SKM-1 treated with dmso at 0.1 percent for 144 hours (cell line): ENCODE measurements around the gene DTNA.

Experiments
- DNase-seq: peaks from one replicate; lab custom pipeline; 2025; ENCODE audit not compliant: unreplicated experiment; lab: John Stamatoyannopoulos, UW

Gene DTNA

DNA sequence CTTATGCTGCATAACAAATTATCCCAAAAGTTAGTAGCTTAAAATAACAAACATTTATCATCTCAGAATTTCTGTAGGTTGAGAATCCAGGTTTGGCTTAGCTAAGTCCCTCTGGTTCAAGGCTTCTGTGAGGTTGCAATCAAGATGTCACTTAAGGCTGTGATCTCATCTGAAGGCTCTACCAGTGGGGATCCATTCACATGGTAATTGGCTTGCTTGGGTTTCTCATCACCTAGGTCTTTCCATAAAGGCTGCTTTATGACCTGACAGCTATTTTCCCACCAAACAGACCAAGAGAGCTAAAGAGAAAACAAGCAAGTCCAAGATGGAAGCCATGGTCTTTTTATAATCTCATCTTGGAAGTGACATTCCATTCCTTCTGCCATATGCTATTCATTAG lies 137.3 kb downstream of the DTNA start:
- no peak for DNase-seq

- no peak for DNase-seq
These were observed 138.1 kb downstream of the DTNA start for GRCh38 chr18:34848156-34848555.

- no peak for DNase-seq
These were observed 138.6 kb downstream of the DTNA start for GRCh38 chr18:34848695-34849094.

DNA sequence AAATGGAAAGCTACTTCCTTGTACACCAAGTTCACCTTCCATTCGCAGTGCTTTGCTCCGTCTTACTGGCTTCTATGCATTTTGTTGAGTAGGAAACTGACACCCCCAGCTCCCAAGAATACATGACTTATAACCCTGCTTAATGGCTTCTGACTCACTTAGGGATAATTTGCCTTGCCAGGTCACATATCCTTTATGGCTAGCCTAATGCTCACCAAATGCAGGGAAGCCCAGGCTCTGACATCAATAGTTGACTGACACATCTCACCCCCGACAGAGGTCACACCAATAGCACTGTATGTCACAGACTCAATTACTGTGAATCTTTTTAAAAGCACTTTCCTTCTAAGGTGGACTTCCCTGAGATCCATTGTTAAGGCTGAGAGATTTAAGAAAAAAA lies 147.2 kb downstream of the DTNA start:
- no peak for DNase-seq

GRCh38 chr18:34858188-34858587 lies 148.1 kb downstream of the DTNA start:
- no peak for DNase-seq

GRCh38 chr18:34859496-34859895 lies 149.4 kb downstream of the DTNA start:
- no peak for DNase-seq

- no peak for DNase-seq
These were observed 152.5 kb downstream of the DTNA start for GRCh38 chr18:34862561-34862960.

DNA sequence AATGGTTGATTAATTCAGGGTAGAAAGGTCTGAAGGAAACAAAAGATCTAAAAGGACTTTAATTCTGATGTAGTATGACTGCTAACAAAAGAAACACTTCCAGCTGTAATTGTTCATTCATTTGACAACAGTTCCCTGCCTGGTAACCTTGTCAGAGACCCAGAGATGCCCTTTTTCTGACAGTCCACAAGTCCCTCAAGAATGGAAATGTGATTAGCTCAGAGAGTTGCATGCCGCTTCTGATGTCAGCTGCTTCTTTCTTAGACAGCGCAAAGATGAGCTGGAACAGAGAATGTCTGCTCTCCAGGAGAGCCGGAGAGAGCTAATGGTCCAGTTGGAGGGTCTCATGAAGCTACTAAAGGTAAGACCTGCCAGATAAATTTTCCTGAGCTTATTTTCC lies 153.6 kb downstream of the DTNA start:
- DNase-seq = no peak

GRCh38 chr18:34864836-34865497 lies 154.9 kb downstream of the DTNA start:
- DNase-seq = no peak

GRCh38 chr18:34866310-34866709 lies 156.2 kb downstream of the DTNA start:
- DNase-seq = no peak

DNA sequence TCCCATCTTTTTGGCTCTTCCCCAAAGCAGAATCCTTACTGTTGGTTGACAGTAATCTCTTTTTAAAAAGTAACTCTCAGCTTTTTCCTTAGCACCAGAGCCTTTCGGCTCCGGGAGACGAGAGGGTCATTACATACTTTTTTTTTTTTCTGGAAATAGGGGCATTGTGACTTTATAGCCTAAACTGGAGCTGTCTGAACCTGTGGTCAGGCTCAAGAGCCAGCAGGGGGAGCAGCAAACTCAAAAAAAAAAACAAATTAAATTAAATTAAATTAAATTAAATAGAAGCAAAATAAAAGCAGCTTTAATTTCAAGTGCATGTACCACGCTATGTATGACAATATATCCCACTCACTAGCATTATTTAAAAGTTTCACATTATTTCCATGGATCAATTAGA lies 156.6 kb downstream of the DTNA start:
- no peak for DNase-seq

DNA sequence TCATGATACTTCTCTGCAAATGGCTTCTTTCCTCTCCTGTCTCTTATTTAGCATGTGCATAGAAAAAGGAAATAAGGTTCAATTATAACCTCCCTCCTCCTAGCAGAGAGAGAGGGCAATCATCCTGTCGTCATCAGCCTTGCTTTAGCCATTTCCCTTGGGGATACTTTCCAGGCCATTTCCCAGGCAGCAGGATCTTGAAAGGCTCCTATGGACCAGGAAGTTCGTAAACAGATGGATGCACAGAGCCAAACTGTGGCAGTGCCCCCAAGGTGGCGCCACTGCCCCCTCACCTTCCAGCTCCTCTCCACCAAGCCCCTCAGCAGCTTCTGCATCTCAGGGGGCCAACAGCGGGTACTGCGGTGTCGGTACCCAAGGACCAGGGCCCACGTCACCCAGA lies 157.4 kb downstream of the DTNA start:
- no peak for DNase-seq

DNA sequence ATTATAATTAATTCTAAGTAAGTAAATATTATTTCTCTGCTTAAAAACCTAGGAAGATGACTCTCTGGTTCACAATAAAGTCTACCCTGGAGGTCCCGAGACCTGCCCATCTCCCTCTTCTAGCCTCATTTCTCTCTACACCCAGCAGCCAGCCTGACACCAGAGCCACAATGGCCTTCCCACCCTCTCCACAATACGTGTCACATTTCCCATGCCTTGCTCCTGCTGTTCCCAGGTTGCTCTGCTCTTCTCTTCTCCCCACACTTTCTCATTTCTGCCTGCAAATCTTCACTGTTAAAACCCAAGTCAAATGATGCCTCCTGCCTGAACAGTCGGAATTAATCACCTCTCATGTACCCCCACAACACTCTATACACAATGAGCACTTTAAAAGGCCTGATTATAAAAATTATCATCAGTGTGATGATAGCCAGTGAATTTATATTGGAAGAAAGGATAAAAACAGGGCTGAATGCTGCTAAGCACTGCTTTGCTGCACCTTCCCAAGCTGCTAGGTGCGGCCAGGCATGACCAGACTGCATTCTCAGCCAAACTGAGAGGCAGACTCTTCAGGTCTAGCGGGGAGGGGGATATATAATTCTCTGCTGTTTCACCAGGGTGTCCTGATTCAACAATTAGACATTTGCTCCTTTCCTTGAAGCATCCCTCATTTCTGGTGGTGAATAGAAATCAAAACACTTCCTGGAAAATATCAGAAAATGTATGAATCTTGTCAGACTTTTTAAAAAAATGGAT lies 160.6 kb downstream of the DTNA start:
- no peak for DNase-seq

DNA sequence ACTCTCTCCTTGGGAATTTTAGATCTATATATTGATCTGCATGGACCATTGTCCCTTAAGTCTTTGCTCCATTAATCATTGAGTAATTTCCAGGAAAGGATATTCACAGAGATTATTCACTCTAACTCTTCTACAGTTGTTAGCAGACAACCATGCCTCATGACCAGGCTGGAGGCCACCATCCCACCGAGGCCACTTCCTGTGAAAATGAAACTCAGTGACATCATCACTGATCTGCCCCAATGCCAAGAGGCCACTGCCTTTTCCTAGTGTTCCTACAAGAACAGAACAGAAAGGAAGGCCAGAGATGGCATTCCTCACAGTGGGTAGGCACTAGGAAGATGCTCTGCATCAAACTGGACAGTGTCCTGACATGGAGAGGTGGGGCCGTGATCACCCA lies 161.3 kb downstream of the DTNA start:
- DNase-seq = no peak

DNA sequence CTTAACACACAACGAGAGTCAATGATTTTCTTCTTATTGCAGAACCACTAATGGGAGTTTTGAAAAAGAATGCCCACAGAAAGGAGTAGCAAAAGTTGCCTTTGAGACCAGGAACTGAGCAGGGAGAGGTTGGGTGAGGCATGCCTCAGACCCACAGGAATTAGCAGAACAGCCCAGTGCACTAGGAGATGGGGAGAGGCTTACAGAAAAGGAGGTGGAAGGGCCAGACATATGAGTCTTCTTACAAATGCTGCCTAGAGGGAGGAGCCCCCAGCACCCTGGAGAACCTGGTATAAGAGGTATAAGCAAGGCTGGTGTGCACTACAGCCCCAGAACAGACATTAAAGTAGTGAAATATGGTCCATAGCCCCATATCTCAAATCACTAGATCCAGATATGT lies 162.0 kb downstream of the DTNA start:
- DNase-seq = no peak

DNA sequence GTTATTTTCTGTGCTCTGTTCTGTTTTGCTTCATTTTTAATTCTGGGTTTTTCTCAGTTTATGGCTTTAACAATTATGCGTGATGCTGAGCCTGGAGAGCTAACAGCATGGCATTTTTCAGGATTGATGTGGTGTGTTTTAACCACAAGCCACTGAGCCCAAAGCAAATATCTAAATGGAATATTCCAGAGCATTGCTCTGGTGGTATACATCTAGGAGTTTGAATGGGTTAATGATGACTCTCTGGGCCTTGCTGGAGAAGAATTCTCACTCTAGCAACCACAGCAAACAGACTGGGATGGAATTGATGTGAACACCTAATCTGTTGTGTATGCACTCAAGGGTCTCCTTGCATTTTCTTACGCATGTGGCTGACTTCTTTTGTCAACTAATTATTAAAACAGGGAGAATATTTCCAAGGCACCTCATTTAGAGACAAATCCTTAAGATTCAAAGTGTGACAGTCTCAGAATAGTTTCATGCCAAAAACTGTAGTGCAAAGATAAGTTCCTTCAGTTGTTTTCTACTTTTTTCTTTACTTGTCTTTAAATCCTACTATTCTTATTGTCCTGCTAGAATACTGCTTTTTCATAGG lies 164.0 kb downstream of the DTNA start:
- DNase-seq = no peak

- no peak for DNase-seq
These were observed 165.1 kb downstream of the DTNA start for GRCh38 chr18:34875150-34875549.

- DNase-seq = no peak
These were observed 170.3 kb downstream of the DTNA start for GRCh38 chr18:34880403-34880802.

DNA sequence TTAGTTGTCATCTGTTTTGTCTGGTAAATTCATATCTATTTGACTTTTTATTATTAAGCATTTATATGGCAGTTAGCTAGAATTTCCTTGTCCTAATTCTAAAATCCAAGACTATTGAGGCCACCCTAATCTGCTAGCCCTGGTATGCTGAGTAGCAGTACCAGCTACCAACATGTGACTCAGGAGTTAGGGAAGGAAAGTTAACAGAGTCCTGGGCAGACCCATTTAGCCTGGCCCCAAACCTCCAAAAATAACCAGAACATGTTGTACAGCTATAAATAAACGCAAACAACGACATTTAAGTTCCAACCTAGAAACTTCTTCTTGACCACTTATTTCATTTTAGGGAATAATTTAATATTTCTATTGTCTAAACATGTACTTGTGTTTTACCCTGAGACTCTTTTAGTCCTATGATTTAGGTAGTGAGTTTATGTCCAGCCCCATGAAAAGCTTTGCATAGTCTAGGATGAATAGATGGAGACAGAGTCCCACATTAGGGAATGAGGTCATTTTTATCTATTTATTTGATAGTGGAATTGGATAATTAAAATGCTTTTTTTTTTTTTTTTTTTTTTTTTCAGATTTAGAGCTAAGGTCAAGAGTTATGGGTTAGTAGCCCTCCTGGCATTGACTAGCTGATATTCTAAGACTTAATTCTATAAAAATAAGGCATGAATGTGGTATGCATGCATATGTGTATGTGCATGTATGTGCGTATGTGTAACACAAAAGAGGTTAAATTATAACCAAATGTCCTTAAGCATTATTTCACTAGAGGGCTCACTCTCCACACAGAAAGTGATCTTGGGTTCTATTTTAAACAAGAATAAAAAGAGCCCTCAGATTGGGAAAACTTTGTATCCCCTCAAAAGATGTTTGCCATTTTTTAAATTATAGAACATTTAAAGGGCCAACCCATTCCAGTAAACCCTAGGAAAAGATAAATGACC lies 171.1 kb downstream of the DTNA start:
- DNase-seq = no peak

- DNase-seq = no peak
These were observed 174.3 kb downstream of the DTNA start for GRCh38 chr18:34884436-34884835.

DNA sequence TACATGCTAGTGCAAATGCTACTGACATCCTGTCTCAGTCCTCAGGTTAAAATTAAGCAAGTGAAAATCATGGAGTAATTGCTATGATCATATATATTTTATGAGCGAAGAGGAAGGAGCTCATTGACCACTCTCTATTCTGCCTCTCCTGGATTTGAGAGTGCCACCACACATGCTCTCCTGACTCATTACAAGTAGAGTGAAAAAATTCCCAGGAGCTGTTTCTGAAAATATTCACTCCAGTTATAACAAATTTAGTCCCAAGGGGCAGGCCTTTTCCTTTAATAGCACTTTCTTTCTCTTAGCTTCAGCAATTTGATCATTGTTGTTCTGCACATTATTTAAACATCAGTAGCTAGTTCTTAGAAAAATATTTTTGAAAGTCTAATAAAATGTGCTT lies 176.1 kb downstream of the DTNA start:
- no peak for DNase-seq
